GM19043 (cell line): ENCODE measurements around the gene FAM25A.

Source experiments
- ATAC-seq: cut with Tn5 transposase; IDR thresholded peaks from one replicate; pipeline ENCODE4 v1.9.1; 2021; ENCODE audit warnings: low read depth; ENCODE audit not compliant: unreplicated experiment

FAM25A gene

GRCh38 chr10:87059401-87059800 is 39.3 kb downstream of the FAM25A start:
- no peak for ATAC-seq

GRCh38 chr10:87060280-87060928 is 40.3 kb downstream of the FAM25A start:
- ATAC-seq: no peak

- no peak for ATAC-seq
Observed at GRCh38 chr10:87064651-87065050, 44.6 kb downstream of the FAM25A start.

GRCh38 chr10:87066178-87066577 is 46.1 kb downstream of the FAM25A start:
- ATAC-seq: no peak

DNA sequence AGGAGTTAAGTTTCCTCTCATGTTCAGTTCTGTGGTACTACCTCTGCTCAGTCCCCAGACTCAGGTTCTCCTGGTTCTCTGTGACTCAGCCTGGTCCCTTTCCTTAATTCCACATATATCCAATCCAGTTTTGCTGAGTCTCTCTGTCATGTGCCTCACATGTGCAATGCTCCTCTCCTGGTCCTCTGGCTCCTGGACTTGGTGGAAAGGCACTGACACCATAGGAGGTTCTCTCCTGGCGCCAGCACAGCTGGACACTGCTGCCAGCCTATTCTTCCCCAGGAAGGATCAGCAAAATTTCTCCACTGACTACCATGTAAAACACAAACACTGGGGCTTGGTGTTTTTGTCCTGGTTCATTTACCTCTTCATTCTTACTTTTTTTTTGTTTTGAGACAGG is 46.8 kb downstream of the FAM25A start:
- no peak for ATAC-seq

GRCh38 chr10:87068281-87068680 is 48.2 kb downstream of the FAM25A start:
- ATAC-seq: no peak

- no peak for ATAC-seq
Observed at GRCh38 chr10:87072449-87072848, 52.4 kb downstream of the FAM25A start.
